IPS DF 6.9 (cell line): ENCODE data around the gene CTNNA2.

ENCODE experiments used
- DNase-seq: peaks from one replicate; pipeline ENCODE4 v3.0.0-alpha.2; 2013; ENCODE audit warnings: low read depth, low spot score
- H3K27ac ChIP-seq: one replicate; pipeline ENCODE4 v1.5.1; 2013; ENCODE audit warnings: low read length, control low read depth
- H3K27me3 ChIP-seq: 2 replicates; pipeline ENCODE4 v1.6.1; 2013; ENCODE audit warnings: mild to moderate bottlenecking, low read length; ENCODE audit not compliant: control insufficient read depth, insufficient read depth
- H3K36me3 ChIP-seq: 2 replicates; pipeline ENCODE4 v1.6.1; 2013; ENCODE audit warnings: low read length; ENCODE audit not compliant: control insufficient read depth, insufficient read depth
- H3K4me1 ChIP-seq: 2 replicates; pipeline ENCODE4 v1.6.1; 2013; ENCODE audit warnings: low read length; ENCODE audit not compliant: control insufficient read depth, insufficient read depth
- H3K4me3 ChIP-seq: 2 replicates; pipeline ENCODE4 v1.5.1; 2013; ENCODE audit warnings: mild to moderate bottlenecking, low read length
- H3K9me3 ChIP-seq: 2 replicates; pipeline ENCODE4 v1.6.1; 2013; ENCODE audit warnings: low read length, inconsistent platforms; ENCODE audit not compliant: control insufficient read depth, insufficient read depth
- WGBS: extraction: QIAGEN DNeasy Blood & Tissue Kit; methylation state at CpG from one replicate; pipeline ENCODE4 v1.1.7; 2013; ENCODE audit warnings: mixed read lengths, missing lambda C conversion rate; ENCODE audit not compliant: insufficient read length, insufficient coverage; 5-methylcytosine and 5-hydroxymethylcytosine counted together

The CTNNA2 gene

GRCh38 chr2:79611448-79612016, 98.7 kb downstream of the CTNNA2 start:
- no peaks in the 10 kb centered on the region for H3K36me3 ChIP-seq
- no peak for DNase-seq
- no peaks in the 10 kb centered on the region for H3K4me1 ChIP-seq
- no peak overlapping the region for H3K4me3 ChIP-seq
- no peaks in the 10 kb centered on the region for H3K9me3 ChIP-seq
- no peaks in the 10 kb centered on the region for H3K27me3 ChIP-seq
- WGBS = no CpG with 5 or more reads among the region's 9 CpGs
- H3K27ac ChIP-seq = no peak overlapping the region

- Histone ChIP-seq H3K27ac (no peak overlapping the region), H3K27me3 (no peaks in the 10 kb centered on the region), H3K4me1 (no peaks in the 10 kb centered on the region), H3K36me3 (no peaks in the 10 kb centered on the region), H3K9me3 (no peaks in the 10 kb centered on the region), H3K4me3 (no peak overlapping the region)
- no peak for DNase-seq
- no CpG with 5 or more reads among the region's 6 CpGs for WGBS
Measured at GRCh38 chr2:79612999-79613398, 100.1 kb downstream of the CTNNA2 start.

GRCh38 chr2:79619442-79619841, 106.6 kb downstream of the CTNNA2 start:
- H3K27ac ChIP-seq = no peak overlapping the region
- DNase-seq = no peak
- H3K36me3 ChIP-seq = no peaks in the 10 kb centered on the region
- no peak overlapping the region for H3K4me3 ChIP-seq
- no CpG with 5 or more reads among the region's 5 CpGs for WGBS
- H3K9me3 ChIP-seq = no peaks in the 10 kb centered on the region
- H3K27me3 ChIP-seq = no peaks in the 10 kb centered on the region
- no peaks in the 10 kb centered on the region for H3K4me1 ChIP-seq

- H3K36me3 ChIP-seq = no peaks in the 10 kb centered on the region
- no peak overlapping the region for H3K27ac ChIP-seq
- no peak overlapping the region for H3K4me3 ChIP-seq
- DNase-seq = no peak
- no peaks in the 10 kb centered on the region for H3K4me1 ChIP-seq
- H3K27me3 ChIP-seq = no peaks in the 10 kb centered on the region
- H3K9me3 ChIP-seq = no peaks in the 10 kb centered on the region
- WGBS = no CpG with 5 or more reads among the region's 2 CpGs
Measured at GRCh38 chr2:79619976-79620375, 107.1 kb downstream of the CTNNA2 start.

DNA sequence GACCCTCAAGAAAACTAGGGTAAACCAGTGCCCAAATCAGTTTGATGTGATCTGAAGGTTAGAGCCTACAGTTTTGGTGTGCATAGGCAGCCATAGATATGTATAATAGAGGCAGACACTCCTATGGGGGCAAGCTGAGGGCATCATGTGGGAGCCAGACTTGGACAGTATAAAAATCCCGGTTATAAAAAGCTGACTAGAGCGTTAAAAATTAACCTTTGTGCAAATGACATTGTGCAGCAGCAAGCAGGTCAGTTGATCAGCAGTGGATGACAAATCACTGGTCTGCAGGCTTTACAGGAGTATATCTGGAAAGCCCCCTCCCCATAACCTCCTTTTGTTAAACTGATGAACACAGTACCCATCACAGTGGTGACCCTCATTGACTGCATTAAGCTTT, 107.8 kb downstream of the CTNNA2 start:
- H3K4me1 ChIP-seq = no peaks in the 10 kb centered on the region
- H3K36me3 ChIP-seq = no peaks in the 10 kb centered on the region
- no peak overlapping the region for H3K27ac ChIP-seq
- H3K27me3 ChIP-seq = no peaks in the 10 kb centered on the region
- H3K9me3 ChIP-seq = no peaks in the 10 kb centered on the region
- WGBS = no CpG with 5 or more reads among the region's 2 CpGs
- no peak for DNase-seq
- no peak overlapping the region for H3K4me3 ChIP-seq

DNA sequence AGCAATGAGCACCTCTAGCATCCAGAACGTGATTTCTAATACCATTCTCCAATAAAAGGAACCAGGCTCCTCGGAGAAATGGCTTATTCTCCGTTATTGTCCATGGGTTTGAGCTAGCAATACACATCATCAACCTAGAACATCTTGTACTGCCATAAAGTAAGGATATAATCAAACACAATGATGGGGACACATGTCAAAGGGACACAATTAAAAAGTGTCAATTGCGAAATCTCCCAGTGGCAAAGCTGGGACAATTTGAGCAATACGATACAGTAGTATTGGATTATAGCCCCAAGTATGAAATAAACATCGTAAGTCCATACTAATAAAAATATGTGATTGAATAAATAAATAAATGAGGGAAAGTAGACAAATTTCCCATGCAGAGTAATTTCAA, 108.4 kb downstream of the CTNNA2 start:
- H3K27ac ChIP-seq = no peak overlapping the region
- no peaks in the 10 kb centered on the region for H3K4me1 ChIP-seq
- no peaks in the 10 kb centered on the region for H3K9me3 ChIP-seq
- H3K4me3 ChIP-seq = no peak overlapping the region
- H3K36me3 ChIP-seq = no peaks in the 10 kb centered on the region
- no peak for DNase-seq
- H3K27me3 ChIP-seq = no peaks in the 10 kb centered on the region
- WGBS = no CpG with 5 or more reads among the region's 6 CpGs

DNA sequence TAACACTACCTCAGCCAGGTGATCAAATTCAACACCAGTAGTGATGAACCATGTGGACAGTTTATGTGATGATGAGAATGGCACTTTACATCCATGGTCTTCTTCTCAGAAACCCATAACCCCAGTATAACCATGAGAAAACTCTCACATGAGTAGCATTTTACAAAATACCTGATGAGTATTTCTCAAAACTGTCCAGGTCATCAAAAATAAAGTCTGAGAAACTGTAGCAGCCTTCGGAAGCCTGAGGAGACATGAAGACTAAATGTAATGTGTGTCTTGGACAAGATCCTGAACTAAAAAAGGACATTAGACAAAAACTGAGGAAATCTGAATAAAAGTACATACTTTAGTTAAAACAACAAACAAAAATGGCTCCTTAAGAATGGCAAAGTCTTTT, 108.9 kb downstream of the CTNNA2 start:
- no peaks in the 10 kb centered on the region for H3K4me1 ChIP-seq
- no CpG with 5 or more reads among the region's 1 CpG for WGBS
- no peak overlapping the region for H3K27ac ChIP-seq

DNA sequence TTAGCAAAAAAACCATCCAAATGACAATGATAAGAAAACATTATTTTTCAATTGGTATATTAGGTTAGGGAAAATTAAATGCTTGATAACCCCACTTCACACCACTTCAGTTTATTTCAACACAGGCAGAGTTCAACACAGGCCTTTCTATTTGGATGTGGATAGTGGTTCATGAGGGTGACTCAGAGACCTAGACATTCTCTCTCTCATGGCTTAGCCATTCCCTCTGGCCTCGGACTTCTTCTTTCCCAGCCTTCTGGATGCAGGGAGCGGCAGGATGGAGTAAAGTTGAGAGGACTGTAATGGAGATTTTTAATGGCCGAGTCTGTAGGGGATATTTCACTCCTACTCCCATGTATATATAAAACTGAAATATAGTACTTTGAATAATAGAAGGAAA, 109.7 kb downstream of the CTNNA2 start:
- Histone ChIP-seq H3K27ac (no peak overlapping the region), H3K27me3 (no peaks in the 10 kb centered on the region), H3K4me3 (no peak overlapping the region), H3K9me3 (no peaks in the 10 kb centered on the region), H3K36me3 (no peaks in the 10 kb centered on the region), H3K4me1 (no peaks in the 10 kb centered on the region)
- WGBS = no CpG with 5 or more reads among the region's 3 CpGs
- DNase-seq = no peak

More for the DNA sequence above, 108.9 kb downstream of the CTNNA2 start:
- no peaks in the 10 kb centered on the region for H3K9me3 ChIP-seq
- no peaks in the 10 kb centered on the region for H3K36me3 ChIP-seq
- DNase-seq = no peak
- no peak overlapping the region for H3K4me3 ChIP-seq
- H3K27me3 ChIP-seq = no peaks in the 10 kb centered on the region

DNA sequence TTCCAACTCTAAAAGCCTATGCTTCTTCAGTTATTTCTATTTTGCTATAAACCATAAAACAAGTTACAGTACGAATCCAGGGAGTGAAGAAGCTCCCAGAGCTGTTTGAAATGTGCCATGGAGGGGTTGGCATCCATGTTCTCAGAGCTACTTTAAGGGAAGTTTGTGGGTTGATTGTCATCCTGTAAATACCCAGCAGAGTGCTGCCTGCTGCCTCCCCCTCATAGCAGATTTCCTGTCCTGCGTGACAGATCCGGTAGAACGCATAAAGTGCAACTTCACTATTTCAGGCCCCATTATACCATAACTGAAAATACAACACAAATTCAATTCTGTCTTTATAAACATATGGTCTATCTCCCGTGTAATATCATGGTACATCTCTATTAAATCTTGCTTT, 114.4 kb downstream of the CTNNA2 start:
- H3K36me3 ChIP-seq = no peaks in the 10 kb centered on the region
- H3K27me3 ChIP-seq = no peaks in the 10 kb centered on the region
- no peak for DNase-seq
- H3K27ac ChIP-seq = no peak overlapping the region
- no peak overlapping the region for H3K4me3 ChIP-seq
- no CpG with 5 or more reads among the region's 5 CpGs for WGBS
- no peaks in the 10 kb centered on the region; the same call in 1 of the 2 replicates for H3K4me1 ChIP-seq
- H3K9me3 ChIP-seq = no peaks in the 10 kb centered on the region

GRCh38 chr2:79630060-79630459, 117.2 kb downstream of the CTNNA2 start:
- no peaks in the 10 kb centered on the region for H3K27me3 ChIP-seq
- H3K9me3 ChIP-seq = no peaks in the 10 kb centered on the region
- H3K27ac ChIP-seq = no peak overlapping the region
- H3K36me3 ChIP-seq = no peaks in the 10 kb centered on the region
- H3K4me3 ChIP-seq = no peak overlapping the region
- no peak for DNase-seq
- H3K4me1 ChIP-seq = no peaks in the 10 kb centered on the region; the same call in 1 of the 2 replicates
- WGBS = no CpG with 5 or more reads among the region's 3 CpGs

DNA sequence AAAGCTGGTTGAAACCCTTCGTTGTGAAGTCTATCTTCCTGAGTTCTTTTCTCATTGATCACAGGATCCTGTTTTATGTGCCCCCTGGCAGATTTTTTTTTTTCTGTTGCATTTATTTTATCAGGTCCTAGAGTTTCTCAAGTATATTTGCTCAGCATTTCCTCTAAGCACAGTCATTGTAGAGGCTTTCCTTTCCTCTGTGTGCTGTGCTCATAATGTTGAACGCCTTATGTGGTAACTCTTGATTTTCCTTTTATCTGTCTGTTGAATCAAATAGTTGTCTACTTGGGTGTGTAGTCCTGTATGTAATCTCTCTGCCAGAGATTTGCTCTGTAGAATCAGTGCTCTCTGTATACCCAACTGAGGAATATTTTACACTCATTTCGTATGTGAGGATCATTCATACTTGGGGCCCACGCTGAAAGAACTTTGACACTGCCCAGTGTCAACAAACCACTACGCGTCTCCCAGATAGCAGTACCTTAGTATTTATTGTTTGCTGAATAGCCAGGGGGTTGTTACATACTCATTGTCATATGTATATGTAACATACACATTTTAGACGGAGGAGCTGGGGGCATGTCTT, 118.2 kb downstream of the CTNNA2 start:
- no peak overlapping the region for H3K27ac ChIP-seq
- WGBS = no CpG with 5 or more reads among the region's 7 CpGs
- no peaks in the 10 kb centered on the region; the same call in 1 of the 2 replicates for H3K4me1 ChIP-seq
- no peaks in the 10 kb centered on the region for H3K27me3 ChIP-seq
- no peak overlapping the region for H3K4me3 ChIP-seq
- H3K36me3 ChIP-seq = no peaks in the 10 kb centered on the region
- no peaks in the 10 kb centered on the region for H3K9me3 ChIP-seq
- no peak for DNase-seq
